CD14-positive monocyte (primary cell): ENCODE measurements around the gene GALNTL6. TPM values are rescaled to one million over a fixed set of nuclear protein-coding genes. Genes with fewer than 3 reads are reported as not detected.

Experiments
- DNase-seq, 3 donors: peaks; one replicate each; pipeline ENCODE4 v3.0.0-alpha.2; 2011 to 2022
- H2AFZ ChIP-seq: 2 replicates; pipeline ENCODE4 v1.6.0; 2012; ENCODE audit warnings: mild to moderate bottlenecking, low read depth, low read length, inconsistent platforms; ENCODE audit not compliant: insufficient read depth, poor library complexity, severe bottlenecking
- H3K27ac ChIP-seq, 2 donors: 1 replicate in 1 of 2; 2 replicates in 1 of 2; pipeline ENCODE4 v1.5.1; 2012 to 2013; ENCODE audit warnings: low read length in 2 of 2, control low read depth in 1 of 2, inconsistent platforms in 1 of 2, low read depth in 1 of 2, mild to moderate bottlenecking in 1 of 2
- H3K27me3 ChIP-seq, 2 donors: one replicate each; pipeline versions ENCODE4 v1.6.0 to v1.6.1; 2011 to 2013; ENCODE audit warnings: low read length in 2 of 2; ENCODE audit not compliant: control insufficient read depth in 2 of 2, insufficient read depth in 2 of 2
- H3K36me3 ChIP-seq, 2 donors: replicated peaks in 1 of 2; 1 replicate in 1 of 2; 2 replicates in 1 of 2; pipeline versions ENCODE4 v1.5.1 to v1.6.1; 2012 to 2013; ENCODE audit warnings: low read length in 2 of 2, control low read depth in 1 of 2, inconsistent platforms in 1 of 2, mild to moderate bottlenecking in 1 of 2; ENCODE audit not compliant: insufficient read depth in 2 of 2, control insufficient read depth in 1 of 2
- H3K4me1 ChIP-seq, 2 donors: 1 replicate in 1 of 2; 2 replicates in 1 of 2; pipeline versions ENCODE4 v1.5.1 to v1.6.1; 2012 to 2013; ENCODE audit warnings: low read length in 2 of 2, control low read depth in 1 of 2, inconsistent platforms in 1 of 2, mild to moderate bottlenecking in 1 of 2, moderate library complexity in 1 of 2; ENCODE audit not compliant: insufficient read depth in 2 of 2, control insufficient read depth in 1 of 2
- H3K4me2 ChIP-seq: replicated peaks from 2 replicates; pipeline ENCODE3; 2012; ENCODE audit warnings: low read length, moderate library complexity, mild to moderate bottlenecking; ENCODE audit not compliant: poor library complexity, severe bottlenecking; ENCODE audit errors: extremely low read depth
- H3K4me3 ChIP-seq, 3 experiments: fragments of 200-600 bp in 1 of 3; sonication (generic) in 1 of 3; replicated peaks in 1 of 3; 1 replicate in 2 of 3; 2 replicates in 1 of 3; pipeline ENCODE4 v1.5.1; 2011 to 2013; ENCODE audit warnings: low read length in 3 of 3, mild to moderate bottlenecking in 3 of 3, control low read depth in 2 of 3, low read depth in 2 of 3, inconsistent platforms in 1 of 3, moderate library complexity in 1 of 3
- H3K79me2 ChIP-seq: 2 replicates; pipeline ENCODE4 v1.6.0; 2012; ENCODE audit warnings: mild to moderate bottlenecking, control low read depth, inconsistent platforms, low read length, moderate library complexity; ENCODE audit not compliant: insufficient read depth
- H3K9ac ChIP-seq: 2 replicates; pipeline ENCODE4 v1.6.0; 2017; ENCODE audit warnings: low read length, mild to moderate bottlenecking; ENCODE audit not compliant: insufficient read depth, poor library complexity, severe bottlenecking
- H3K9me3 ChIP-seq, 2 donors: replicated peaks in 1 of 2; 1 replicate in 1 of 2; 2 replicates in 1 of 2; pipeline versions ENCODE4 v1.5.1 to v1.6.1; 2012 to 2013; ENCODE audit warnings: low read length in 2 of 2, control low read depth in 1 of 2; ENCODE audit not compliant: control insufficient read depth in 1 of 2, insufficient read depth in 1 of 2
- H4K20me1 ChIP-seq: 2 replicates; pipeline ENCODE4 v1.6.0; 2012; ENCODE audit warnings: mild to moderate bottlenecking, low read length, control low read depth, moderate library complexity; ENCODE audit not compliant: insufficient read depth
- H3K27ac Mint-ChIP-seq, 7 donors: one replicate each; pipeline ENCODE4 v1.8.0; 2020; ENCODE audit warnings: mild to moderate bottlenecking in 7 of 7, mixed read lengths in 7 of 7, moderate library complexity in 6 of 7, inconsistent platforms in 2 of 7
- H3K27me3 Mint-ChIP-seq, 3 donors: one replicate each; pipeline ENCODE4 v1.8.0; 2021 to 2022; ENCODE audit warnings: low read depth in 3 of 3, mild to moderate bottlenecking in 3 of 3, mixed read lengths in 3 of 3, moderate library complexity in 3 of 3, inconsistent platforms in 1 of 3
- H3K36me3 Mint-ChIP-seq, 2 donors: one replicate each; pipeline ENCODE4 v1.8.0; 2020; ENCODE audit warnings: mixed read lengths in 2 of 2, inconsistent platforms in 1 of 2, mild to moderate bottlenecking in 1 of 2
- H3K4me1 Mint-ChIP-seq: one replicate; pipeline ENCODE4 v1.8.0; 2020; ENCODE audit warnings: mild to moderate bottlenecking, mixed read lengths
- H3K4me3 Mint-ChIP-seq, 2 donors: one replicate each; pipeline ENCODE4 v1.8.0; 2020; ENCODE audit warnings: mild to moderate bottlenecking in 2 of 2, mixed read lengths in 2 of 2, moderate library complexity in 1 of 2
- H3K9me3 Mint-ChIP-seq, 7 donors: one replicate each; pipeline ENCODE4 v1.8.0; 2020 to 2022; ENCODE audit warnings: mixed read lengths in 7 of 7, mild to moderate bottlenecking in 6 of 7, moderate library complexity in 6 of 7, inconsistent platforms in 2 of 7
- CTCF ChIP-seq: fragments of 200-600 bp; IDR thresholded peaks from one replicate; pipeline ENCODE4 v1.8.0; 2022; ENCODE audit warnings: antibody characterized with exemption, mild to moderate bottlenecking
- WGBS: methylation state at CpG from one replicate; pipeline ENCODE4 v1.1.5; 2013; ENCODE audit warnings: missing lambda C conversion rate; ENCODE audit not compliant: insufficient coverage; 5-methylcytosine and 5-hydroxymethylcytosine counted together
- intact Hi-C, 2 donors: fragments of 100-400 bp; cut with micrococcal nuclease; formaldehyde crosslinking; loops; one replicate each; pipeline versions ENCODE4 v1.15.0 to v1.15.1; 2023
- polyA plus RNA-seq, 3 donors: library from polyadenylated mRNA; depleted of rRNA in 1 of 3; unstranded in 2 of 3; stranded (reverse) in 1 of 3; fragments of 300-500 nt in 2 of 3; fragments of >200 nt in 1 of 3; fragmentation: Illumina TruSeq in 2 of 3; gene quantifications; 1 replicate in 2 of 3; 2 replicates in 1 of 3; pipeline ENCODE4 v1.2.3, GENCODE V29; 2012 to 2021

The GALNTL6 gene
- polyA plus RNA-seq, 3 donors: 0.05 TPM; not detected in 2

GRCh38 chr4:172163215-172163614, 350.0 kb downstream of the GALNTL6 start:
- H3K36me3 Mint-ChIP-seq: no peaks in the 10 kb centered on the region
- WGBS: no CpG with 5 or more reads among the region's 2 CpGs
- Histone ChIP-seq H3K4me3 (no peak overlapping the region), H3K36me3 (no peaks in the 10 kb centered on the region), H3K9me3 (no peaks in the 10 kb centered on the region), H3K4me2 (no peak overlapping the region), H4K20me1 (no peaks in the 10 kb centered on the region), H3K9ac (no peak overlapping the region), H3K79me2 (no peaks in the 10 kb centered on the region), H3K27ac (no peak overlapping the region), H3K27me3 (no peaks in the 10 kb centered on the region), H2AFZ (no peak overlapping the region), H3K4me1 (no peaks in the 10 kb centered on the region)
- H3K9me3 Mint-ChIP-seq: peaks cover 0 to 4% (median 2%) of the 10 kb centered on the region in 7 donors
- intact Hi-C loops: no loop called here
- no peak overlapping the region for H3K4me3 Mint-ChIP-seq
- H3K27me3 Mint-ChIP-seq: no peaks in the 10 kb centered on the region
- H3K27ac Mint-ChIP-seq: no peak overlapping the region
- H3K4me1 Mint-ChIP-seq: no peaks in the 10 kb centered on the region
- DNase-seq: no peak
- no peak for TF ChIP-seq CTCF

DNA sequence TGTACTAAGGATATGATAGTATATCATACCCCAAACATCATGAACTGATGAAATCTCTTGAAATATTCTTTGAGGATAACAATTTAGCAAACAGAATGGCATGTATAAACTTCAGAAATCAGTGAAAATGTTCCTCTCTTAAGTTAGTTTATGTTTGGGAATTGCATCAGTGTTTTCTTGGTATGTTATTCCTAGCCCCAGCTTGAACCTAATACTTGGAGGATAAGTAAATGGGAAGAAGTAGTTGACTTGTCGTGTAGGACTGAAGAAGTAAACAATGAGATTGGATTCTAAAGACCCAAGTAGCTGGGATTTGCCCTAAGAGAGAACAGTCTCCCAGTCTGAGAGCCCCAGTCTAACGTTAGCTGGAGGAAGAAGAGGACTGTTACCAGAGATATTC, 355.7 kb downstream of the GALNTL6 start:
- H3K9ac ChIP-seq: no peak overlapping the region
- Mint-ChIP-seq H3K4me3 (no peak overlapping the region), H3K27me3 (no peaks in the 10 kb centered on the region), H3K4me1 (no peaks in the 10 kb centered on the region), H3K9me3 (peaks cover 0 to 7% (median 3%) of the 10 kb centered on the region in 7 donors), H3K36me3 (no peaks in the 10 kb centered on the region), H3K27ac (no peak overlapping the region)
- no peaks in the 10 kb centered on the region for H3K4me1 ChIP-seq
- intact Hi-C loops: no loop called here
- H3K4me3 ChIP-seq: no peak overlapping the region
- H3K36me3 ChIP-seq: no peaks in the 10 kb centered on the region
- 75% methylated on average over 1 of the region's 2 CpGs for WGBS
- H3K79me2 ChIP-seq: no peaks in the 10 kb centered on the region
- TF ChIP-seq CTCF: no peak
- H3K4me2 ChIP-seq: no peak overlapping the region
- no peaks in the 10 kb centered on the region for H3K9me3 ChIP-seq
- no peaks in the 10 kb centered on the region for H3K27me3 ChIP-seq
- no peak for DNase-seq
- H3K27ac ChIP-seq: no peak overlapping the region
- H2AFZ ChIP-seq: no peak overlapping the region
- no peaks in the 10 kb centered on the region for H4K20me1 ChIP-seq
